HG03280 (cell line): Measurements from ENCODE around the gene FAF2.

ENCODE experiments used
- ATAC-seq: cut with Tn5 transposase; IDR thresholded peaks from one replicate; pipeline ENCODE4 v1.9.1; 2021; ENCODE audit warnings: mild to moderate bottlenecking, moderate library complexity; ENCODE audit not compliant: unreplicated experiment

The FAF2 gene

DNA sequence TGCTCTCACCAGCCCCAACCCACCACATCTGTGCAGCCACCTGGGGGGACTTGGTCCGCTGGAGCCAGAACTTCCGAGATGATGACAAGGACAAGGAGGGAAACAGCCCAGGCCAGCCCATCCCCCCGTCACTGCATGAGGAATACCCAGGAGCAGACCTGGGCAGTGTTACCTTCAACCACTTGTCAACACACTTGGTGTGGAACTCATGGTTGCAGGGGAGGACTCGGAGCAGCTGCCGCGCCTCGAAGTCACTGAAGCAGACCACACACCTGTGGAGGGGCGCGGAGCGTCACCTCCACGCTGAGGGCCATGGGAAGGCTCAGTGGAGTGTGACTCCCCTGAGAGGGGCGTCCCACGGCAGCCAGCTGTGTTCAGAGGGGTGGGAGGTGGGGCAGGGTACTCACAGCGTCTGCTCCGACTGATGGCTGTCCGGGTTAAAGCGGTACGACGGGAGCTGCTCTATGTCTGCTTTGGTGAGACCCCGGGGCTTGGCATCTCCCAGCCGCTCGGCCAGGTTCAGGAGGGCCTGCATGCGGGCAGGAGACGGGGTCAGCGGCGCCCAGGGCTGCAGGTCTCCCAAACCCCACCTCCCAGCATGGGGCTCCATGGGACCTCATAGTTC lies 81.0 kb downstream of the FAF2 start:
- no peak for ATAC-seq

DNA sequence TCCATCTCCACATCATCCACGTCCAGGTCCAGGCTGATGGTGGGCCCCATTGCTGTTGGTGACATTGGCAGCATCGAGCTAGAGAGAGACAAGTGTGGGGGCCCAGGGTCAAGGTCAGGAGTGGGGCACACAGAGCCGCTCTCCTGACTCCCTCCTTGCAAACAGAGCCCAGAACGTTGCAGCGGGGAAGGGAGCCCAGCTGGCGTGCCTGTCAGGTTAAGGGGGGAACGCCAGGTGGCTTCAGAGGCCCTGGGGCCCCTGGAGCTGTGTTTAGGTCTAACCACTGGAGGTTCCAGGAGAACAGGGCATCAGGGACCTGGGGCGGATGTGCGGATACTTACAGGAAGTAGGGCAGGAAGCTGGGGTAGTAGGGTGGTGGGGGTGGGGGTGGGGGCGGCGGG lies 81.6 kb downstream of the FAF2 start:
- ATAC-seq: no peak

DNA sequence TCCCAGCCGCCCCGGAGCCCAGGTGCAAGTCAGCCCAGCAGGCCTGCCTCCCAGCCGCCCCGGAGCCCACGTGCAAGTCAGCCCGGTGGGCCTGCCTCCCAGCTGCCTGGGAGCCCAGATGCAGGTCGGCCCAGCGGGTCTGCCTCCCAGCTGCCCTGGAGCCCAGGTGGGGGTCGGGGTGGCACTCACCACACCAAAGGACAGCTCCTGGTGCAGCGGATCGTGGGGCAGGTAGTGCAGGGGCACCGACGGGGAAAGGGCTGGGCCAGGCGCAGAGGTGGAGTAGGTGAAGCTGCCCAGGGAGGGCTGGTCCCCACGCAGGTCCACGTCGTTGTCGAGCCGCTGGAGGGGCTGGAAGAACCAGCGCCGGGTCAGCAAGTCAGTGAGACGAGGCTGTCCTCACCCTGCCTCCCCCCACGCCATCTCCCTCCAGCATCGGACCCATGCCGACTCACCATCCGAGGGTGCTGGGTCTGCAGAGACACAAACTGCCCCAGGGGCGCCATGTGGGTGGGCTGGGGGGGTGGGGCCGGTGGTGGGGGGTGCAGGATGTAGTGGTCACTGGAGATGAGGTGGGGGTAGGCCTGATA lies 82.3 kb downstream of the FAF2 start:
- no peak for ATAC-seq

DNA sequence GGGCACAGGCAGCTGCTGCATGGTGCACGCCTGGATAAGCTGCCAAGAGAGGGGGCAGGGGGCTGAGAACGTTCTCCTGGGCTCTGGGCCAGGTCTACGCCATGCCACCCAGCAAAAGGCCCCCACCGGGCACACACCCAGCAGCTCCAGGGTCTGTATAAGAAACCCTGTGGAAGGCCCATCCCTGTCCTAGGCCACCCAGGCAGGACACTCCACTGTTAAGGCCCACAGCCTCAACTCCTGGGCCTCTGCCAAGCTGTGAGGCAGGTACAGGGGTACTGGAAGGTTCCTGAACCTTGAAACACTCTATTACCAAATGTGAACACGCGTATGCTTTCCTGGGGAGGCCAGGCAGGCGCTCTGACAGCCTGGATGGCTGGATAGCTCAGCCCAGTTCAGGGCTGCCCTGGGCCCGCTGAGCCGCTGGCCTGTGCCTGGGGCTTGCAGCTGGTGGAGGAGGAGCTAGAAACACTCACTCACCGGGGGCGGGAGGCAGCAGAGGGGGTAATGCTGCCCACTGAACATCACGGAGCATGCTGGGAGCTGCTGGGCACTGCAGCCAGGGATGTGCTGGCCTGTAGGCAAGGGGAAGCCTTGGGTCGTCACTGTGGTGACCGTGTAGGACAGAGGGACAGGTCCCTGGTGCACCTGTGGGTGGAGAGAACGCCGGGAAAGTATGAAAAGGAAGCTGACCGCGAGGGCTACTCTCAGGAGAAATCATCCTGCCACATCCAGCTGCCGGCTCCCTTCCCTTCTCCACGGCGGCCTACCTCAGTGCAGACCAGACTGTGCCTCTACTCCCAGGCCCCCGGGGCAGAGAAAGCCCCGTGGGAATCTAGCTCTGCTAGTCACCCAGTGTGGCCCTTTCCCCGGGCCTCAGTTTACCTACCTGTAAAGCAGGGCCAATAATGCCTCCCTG lies 83.1 kb downstream of the FAF2 start:
- no peak for ATAC-seq

DNA sequence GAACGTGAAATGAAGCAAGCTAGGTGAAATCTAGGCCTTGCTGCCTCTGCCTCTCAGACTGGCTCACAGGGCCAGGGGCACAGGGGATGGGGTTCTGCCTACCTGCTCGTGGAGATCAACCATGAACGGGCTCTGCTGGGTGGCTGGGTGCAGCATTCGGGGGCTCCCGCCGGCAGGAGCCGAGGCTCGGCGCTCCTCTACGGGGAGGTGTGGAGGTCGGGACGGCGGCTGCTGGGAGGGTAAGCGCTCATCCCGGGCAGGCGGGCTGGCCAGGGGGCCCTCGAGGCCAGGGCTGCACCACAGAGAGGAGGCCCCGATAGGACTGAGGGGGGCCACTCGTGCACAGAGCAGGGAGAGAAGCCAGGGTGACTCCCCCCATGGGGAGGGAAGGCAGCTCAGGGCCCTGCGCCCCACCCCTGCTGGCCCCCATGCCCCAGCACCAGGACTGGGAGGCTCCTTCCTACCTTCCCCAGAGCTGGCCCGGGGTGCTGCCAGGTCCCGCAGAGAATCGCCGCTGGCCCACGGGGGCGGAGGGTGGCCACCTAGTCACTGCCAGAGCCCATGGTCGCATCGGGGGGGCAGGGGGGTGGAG lies 83.8 kb downstream of the FAF2 start:
- ATAC-seq: no peak

DNA sequence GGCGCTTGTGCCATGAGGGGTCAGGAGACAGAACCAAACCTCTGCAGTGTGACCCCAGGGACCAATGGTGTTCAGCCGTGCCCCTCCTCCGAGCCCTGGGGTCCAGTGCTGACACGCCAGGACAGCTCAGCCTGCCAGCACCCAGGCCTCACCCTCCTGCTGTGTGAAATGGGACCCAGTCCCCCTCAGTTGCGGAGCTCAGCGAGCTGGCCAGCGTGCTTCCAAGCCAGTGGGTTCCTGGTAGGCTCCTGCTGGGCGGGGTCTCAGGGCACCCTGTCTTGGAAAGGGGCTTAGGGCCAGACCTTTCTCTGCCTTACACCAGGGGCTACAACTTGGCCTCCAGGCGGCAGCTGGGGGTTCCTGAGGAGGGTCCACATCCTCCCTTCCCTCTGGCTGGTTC lies 84.6 kb downstream of the FAF2 start:
- no peak for ATAC-seq

DNA sequence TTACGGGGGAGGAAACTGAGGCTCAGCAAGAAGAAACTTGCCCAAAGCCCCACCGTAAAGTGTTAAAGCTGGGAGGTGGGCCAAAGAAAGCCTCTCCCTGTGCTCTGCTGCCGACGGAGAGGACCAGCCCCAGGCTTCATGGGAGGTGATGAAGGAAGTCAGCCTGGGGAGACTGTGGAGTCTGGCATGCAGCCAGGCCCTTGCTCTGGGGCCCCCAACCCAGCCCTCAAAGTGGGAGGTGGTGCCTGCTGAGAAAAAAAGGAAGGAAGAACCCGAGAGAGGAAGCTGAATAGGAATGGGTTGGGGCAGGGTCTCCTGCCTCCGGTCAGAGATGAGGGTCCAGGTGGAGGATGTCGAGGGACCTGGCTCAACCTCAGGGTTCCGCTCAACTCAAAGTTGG lies 85.2 kb downstream of the FAF2 start:
- no peak for ATAC-seq

DNA sequence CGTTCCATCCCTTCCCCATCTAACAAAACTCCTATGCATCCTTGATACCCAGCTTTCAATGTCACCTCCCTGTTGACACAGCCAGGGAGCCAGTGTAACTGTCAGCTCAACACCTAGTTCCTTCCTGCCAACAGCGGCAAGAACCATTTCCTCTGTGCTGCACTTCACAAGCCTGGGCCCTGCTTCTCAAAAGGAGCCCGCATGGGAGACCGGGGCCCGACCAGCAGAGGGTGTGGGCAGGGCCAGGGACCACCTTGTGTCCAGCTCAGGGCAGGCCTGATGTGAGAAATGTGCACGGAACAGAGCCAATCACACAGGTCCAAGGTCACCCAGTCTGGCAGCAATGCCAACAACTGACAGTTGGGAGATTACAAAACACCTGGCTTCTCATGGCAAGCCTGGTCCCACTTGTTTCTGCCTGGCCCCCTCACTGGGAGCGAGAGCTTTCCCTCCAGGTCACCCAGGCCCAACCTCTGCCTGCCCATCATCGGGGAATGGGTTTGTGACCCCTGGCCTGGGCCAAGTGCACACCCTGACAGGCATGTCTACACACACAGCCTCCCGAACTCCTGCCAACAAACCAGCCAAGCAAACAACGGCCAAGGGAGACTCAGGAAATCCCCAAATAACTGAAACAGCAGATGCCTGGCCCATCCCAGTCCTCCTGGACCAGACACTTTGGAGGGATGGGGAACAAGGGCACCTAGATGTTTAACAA lies 85.9 kb downstream of the FAF2 start:
- ATAC-seq: no peak

DNA sequence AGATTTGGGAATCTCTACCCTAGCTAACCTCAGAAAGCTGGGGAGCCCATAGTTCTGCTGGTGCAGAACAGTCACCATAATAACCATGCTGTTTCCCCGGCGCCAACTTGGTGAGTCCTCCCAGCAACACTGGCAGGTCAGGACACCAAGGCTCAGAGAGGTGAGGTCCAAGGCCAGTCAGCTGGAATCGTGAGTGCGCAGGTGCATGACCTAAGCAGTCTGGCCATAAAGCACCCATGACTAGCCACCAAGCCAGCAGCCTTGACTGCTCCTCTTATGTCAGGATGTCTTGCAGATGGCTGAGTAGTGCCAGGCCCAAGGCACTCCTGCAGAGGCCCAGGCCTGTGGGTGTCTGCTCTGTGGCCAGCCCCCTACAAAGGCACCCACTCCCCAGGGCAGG lies 86.5 kb downstream of the FAF2 start:
- ATAC-seq: no peak

DNA sequence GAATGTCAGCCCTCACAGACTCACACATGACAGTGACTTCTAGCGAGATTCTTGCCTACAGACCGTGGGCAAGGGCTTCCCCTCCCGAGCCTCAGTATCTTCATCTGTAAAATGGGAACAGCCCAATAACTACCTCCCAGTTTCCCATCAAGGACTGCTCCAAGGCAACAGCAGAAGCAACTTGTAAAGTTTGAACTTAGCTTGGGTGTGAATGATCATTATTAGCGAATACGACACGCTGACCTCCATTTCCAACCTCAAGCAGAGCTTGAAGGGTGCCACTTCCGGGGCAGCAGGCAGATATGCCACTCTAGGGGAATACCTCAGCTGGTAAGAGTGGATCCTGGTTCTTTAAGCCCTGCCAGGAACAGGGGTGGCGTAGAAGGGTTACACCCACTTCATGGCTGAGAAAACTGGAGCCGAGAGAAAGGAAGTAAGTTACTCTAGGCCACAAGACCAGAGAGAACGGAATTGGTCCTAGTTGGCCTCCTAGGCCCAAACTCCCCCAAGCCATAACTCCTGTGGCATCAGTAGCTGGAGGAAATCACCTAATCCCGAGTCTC lies 87.0 kb downstream of the FAF2 start:
- no peak for ATAC-seq

DNA sequence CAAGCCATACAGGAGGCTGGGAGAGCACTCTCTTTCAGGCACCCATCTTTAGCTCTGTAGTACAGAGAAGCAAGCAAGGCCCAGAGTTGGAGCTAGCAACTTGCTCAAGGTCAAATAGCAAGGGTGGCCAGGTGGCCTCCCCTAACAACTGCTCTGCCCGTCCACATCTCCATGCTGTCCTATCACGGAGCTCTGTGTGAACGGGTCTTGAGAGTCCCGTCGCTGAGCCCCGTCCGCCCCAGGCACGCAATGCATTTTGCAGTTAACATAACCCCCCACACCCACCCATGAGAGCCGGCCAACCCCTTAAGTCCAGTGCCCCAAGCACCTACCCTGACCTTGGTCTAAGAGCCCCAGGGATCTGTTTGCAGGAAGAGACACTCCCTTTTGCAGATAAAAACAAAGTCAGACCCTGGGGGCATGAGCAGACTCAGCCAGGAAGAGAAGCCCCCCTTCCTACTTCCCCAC lies 87.5 kb downstream of the FAF2 start:
- no peak for ATAC-seq

DNA sequence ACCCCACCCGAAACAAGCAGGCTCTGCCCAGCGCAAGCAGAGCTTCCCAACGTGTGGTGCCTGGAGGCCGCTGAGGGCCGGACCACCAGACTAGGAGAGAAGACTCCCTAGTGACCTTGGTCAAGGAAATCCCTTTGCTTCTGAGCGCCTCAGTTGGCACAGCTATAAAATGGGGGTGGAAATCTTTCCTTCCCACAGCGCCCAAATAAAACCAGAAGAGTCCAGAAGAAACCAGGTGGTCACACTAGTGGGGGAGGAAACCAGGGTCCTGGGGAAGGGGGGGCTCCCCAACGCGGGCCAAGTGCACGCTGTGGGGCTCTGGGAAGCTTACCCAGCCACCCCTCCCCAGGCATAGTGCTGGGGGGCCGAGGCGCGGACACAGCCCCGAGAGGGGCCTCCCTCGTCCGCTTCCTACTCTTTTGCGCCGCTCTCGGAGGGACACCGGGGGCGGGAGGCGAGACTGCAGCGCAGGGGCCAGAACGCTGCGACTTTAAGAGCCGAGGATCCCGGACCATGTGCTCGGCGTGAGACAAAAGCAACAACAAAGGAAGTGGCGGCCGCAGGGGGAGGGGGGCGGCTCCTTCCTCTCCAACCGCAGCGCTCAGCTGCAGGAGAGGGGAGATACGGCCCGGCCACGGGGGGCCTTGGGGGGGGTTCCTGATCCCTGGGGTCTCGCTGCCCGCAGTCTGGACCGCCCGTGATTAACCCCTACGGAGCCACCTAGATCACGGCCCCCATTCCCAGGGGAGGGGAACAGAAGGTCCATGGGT lies 88.1 kb downstream of the FAF2 start:
- ATAC-seq: peak; percentile 22

DNA sequence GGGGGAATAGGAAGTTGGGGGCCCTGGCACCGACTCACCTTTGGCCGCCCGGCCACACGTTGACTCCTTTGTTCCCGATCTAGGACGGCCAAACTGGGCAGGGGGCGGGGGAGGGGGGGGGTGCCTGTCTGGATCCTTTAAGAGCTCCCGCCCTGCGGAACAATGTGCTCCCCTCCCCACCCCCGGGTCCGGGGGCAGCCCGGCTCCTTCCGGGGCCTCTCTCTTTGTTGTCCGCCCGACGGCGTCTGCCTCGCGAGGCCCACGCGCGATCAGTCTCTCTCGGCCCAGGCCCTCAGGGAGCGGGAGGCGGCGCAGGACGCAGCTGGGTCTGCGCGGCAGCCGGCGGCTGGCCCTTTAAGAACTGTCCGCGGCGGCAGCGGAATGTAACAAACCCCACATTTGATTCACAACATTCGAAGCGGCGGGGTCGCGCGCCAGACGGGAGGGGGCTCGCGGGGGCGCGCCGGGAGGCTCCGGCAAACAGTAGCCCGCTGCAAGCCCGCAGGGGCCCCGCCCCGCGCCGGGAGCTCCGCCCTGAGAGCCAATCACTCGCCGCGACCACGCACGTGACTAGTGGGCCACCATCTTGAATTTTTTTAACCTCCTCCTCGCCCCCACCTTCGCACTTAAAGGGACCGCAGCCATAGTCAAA lies 88.8 kb downstream of the FAF2 start, which contains the start of gene RNF44:
Gene RNF44, minus strand, starts transcription at position 501 of the 652 bp plus-strand sequence. CDS start 4,930 bp downstream, outside the sequence.
- ATAC-seq: peak; percentile 63

DNA sequence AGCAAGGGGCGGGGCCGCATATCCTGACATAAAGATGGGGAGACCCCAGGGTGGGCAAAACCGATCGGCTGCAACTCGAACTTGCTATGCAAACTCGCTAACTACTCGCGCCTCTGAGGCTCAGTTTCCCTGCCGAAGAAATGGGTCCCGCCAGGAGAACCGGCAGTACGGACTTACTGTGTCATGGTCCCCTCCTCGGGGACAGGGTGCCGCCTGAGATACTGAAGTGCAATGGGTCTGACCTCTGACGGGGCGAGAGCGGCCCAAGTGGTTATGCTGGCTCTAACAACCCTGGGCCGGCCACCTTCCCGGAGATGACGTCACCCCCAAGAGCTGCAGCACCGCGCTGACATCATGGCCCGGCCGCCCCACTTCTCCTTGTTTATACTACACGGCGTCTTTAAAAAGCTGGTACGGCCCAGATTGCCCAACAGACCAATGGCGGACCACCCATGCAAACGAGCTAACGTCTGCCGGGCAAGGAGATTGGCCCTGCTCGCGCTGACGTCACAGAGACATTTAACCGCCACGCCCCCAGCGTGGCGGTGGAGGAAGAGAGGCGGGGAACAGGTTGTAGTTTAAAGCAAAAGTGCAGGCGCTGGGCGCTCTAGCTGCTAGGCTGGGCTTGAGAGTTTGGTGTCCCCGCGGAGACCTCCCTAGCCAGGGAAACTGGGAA lies 89.5 kb downstream of the FAF2 start:
- ATAC-seq: peak; percentile 72

DNA sequence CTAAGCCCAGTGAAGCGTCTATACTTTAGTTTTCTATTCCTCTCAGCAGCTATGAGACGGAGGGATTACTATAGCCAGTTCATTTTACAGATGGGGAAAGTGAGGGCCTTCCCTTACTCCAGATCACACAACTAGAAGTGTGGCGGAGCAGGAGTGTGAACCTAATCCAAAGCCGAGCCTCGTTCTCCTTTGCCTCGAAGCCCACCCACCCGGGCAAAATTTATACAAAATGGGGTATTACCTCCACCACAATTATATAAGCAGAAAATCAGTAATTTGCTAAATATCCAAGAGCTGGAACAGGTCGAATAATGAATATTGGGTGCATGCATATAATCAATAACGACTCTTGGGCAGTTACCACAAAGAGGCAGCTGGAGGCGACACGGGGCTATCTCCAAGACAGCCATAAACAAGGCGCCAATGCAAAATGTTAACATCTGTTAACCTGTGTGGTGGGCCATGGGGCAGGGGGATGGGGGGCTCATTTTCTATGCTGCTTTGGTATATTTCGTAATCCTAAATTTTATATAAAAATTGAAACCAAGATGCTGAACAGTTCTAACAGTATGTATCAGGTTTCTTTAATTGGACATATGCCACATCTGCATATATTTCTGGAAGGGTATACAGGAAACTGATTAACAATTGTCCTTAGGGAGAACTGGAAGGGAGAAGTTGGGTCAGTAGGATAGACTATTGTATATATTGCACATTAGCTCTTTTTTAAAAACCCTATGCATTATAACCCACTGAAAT lies 90.2 kb downstream of the FAF2 start:
- no peak for ATAC-seq

DNA sequence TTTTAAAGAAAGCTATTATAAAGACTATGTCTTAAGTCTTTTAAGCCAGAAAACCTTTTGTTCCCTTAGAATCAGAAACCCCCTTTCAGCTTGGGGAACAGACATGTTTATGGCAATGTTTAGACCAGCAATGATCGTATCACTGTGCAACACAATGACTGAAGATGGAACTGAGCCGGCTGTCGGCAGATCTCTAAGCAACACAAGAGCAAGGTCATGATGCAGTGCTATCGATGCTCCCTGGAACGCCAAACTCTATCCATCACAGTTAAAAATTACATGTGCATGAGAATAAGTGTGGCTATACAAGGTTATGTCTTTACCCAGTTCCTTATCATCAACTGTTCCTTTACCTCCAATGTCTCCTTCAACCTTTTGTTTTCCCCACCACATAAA lies 90.8 kb downstream of the FAF2 start:
- ATAC-seq: no peak

DNA sequence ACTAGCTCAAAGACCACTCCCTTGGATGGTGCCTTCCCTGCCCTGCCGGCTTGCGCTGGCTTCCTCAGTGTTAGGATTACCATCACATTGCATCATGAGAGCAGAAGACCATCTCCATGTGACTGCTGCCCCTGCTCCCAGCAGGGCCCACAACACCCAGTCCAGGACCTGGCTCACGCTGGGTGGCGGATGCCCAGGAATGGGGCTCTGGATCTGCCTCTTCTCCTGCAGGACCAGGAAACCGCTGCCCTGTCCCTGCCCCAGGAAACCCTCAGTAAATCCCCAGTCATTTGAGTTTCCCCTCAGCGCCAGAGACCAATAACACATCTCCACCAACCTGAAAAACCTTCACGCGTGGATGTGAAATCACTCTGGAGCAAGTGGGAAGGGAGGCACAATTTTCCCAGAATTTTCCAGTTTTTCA lies 92.3 kb downstream of the FAF2 start:
- ATAC-seq: no peak

DNA sequence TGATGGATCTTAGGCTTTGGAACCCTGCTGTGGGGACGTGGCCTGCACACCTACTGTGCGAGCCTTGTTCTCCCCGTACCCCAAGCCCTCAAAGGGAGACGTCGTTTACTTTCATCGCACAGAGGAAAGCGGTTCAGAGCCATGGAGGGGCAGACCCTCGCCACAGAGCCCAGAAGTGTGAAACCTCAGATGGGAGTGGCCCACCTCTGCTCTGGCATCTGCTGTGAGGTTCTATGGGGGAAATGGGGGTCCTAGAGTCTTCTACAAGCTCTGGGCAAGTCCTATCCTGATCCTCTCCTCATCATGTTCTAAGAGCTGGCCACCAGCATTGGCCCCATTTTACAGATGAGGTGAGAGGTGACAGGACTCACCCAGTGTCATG lies 92.8 kb downstream of the FAF2 start:
- ATAC-seq: no peak
